HEK293T (cell line): ENCODE measurements around the gene DNAJC1.

Source experiments
- BHLHE40 ChIP-seq: fragments of 450-650 bp; IDR thresholded peaks from 2 replicates; pipeline ENCODE4 v1.6.1; 2016; ENCODE audit warnings: mild to moderate bottlenecking, moderate library complexity, borderline replicate concordance
- ELF4 ChIP-seq: fragments of 450-650 bp; IDR thresholded peaks from 2 replicates; pipeline ENCODE4 v1.6.1; 2017; ENCODE audit warnings: antibody characterized with exemption
- FOXA1 ChIP-seq: fragments of 450-650 bp; IDR thresholded peaks from 2 replicates; pipeline ENCODE4 v1.6.1; 2016; ENCODE audit warnings: mild to moderate bottlenecking
- FOXM1 ChIP-seq: fragments of 450-650 bp; IDR thresholded peaks from 2 replicates; pipeline ENCODE4 v1.6.1; 2017; ENCODE audit warnings: mild to moderate bottlenecking, borderline replicate concordance
- HDGF ChIP-seq: fragments of 450-650 bp; IDR thresholded peaks from 2 replicates; pipeline ENCODE4 v1.6.1; 2017; ENCODE audit warnings: antibody characterized with exemption, borderline replicate concordance
- LEF1 ChIP-seq: fragments of 450-650 bp; IDR thresholded peaks from 2 replicates; pipeline ENCODE4 v1.6.1; 2017; ENCODE audit warnings: mild to moderate bottlenecking, borderline replicate concordance
- SP1 ChIP-seq: fragments of 450-650 bp; IDR thresholded peaks from 2 replicates; pipeline ENCODE4 v1.6.1; 2017
- SUZ12 ChIP-seq: fragments of 450-650 bp; IDR thresholded peaks from 2 replicates; pipeline ENCODE4 v1.6.1; 2016; ENCODE audit warnings: mild to moderate bottlenecking
- TARDBP ChIP-seq: fragments of 450-650 bp; IDR thresholded peaks from 2 replicates; pipeline ENCODE4 v1.6.1; 2016
- ZNF384 ChIP-seq: fragments of 450-650 bp; IDR thresholded peaks from 2 replicates; pipeline ENCODE4 v1.6.1; 2016

- TF ChIP-seq HDGF (no peak), BHLHE40 (no peak), ZNF384 (no peak), FOXM1 (no peak), SUZ12 (no peak), FOXA1 (no peak), ELF4 (no peak), SP1 (no peak), LEF1 (no peak), TARDBP (no peak)
Measured at GRCh38 chr10:21924511-21924910, 79.0 kb downstream of the DNAJC1 start.
